Endothelial cell (in vitro differentiated cells): Measurements from ENCODE around the gene BCAP31. TPM values are rescaled to one million over a fixed set of nuclear protein-coding genes. Genes with fewer than 3 reads are reported as not detected.
"Not testable (repeated sequence)": the region's sequence is repeated elsewhere in the genome, so short reads cannot be mapped to it uniquely, and the experiment has no call there.

ENCODE experiments used
- DNase-seq: peaks from one replicate; pipeline ENCODE4 v3.0.0; 2021; ENCODE audit warnings: low spot score
- H3K27ac Mint-ChIP-seq: one replicate; pipeline ENCODE4 v1.8.0; 2021; ENCODE audit warnings: mixed read lengths, inconsistent platforms; ENCODE audit not compliant: unreplicated experiment
- H3K27me3 Mint-ChIP-seq: one replicate; pipeline ENCODE4 v1.8.0; 2021; ENCODE audit warnings: mild to moderate bottlenecking, moderate library complexity, mixed read lengths, inconsistent platforms; ENCODE audit not compliant: unreplicated experiment
- H3K36me3 Mint-ChIP-seq: one replicate; pipeline ENCODE4 v1.8.0; 2021; ENCODE audit warnings: mild to moderate bottlenecking, low read depth, mixed read lengths, inconsistent platforms; ENCODE audit not compliant: unreplicated experiment
- H3K4me1 Mint-ChIP-seq: one replicate; pipeline ENCODE4 v1.8.0; 2021; ENCODE audit warnings: mild to moderate bottlenecking, mixed read lengths, inconsistent platforms; ENCODE audit not compliant: unreplicated experiment
- H3K4me3 Mint-ChIP-seq: one replicate; pipeline ENCODE4 v1.8.0; 2021; ENCODE audit warnings: mild to moderate bottlenecking, mixed read lengths, inconsistent platforms; ENCODE audit not compliant: unreplicated experiment
- H3K9me3 Mint-ChIP-seq: one replicate; pipeline ENCODE4 v1.8.0; 2021; ENCODE audit warnings: mixed read lengths, inconsistent platforms; ENCODE audit not compliant: unreplicated experiment
- CTCF ChIP-seq: fragments of 200-600 bp; sonication (generic); IDR thresholded peaks from one replicate; pipeline ENCODE4 v1.5.0; 2021; ENCODE audit warnings: antibody characterized with exemption; ENCODE audit not compliant: unreplicated experiment
- total RNA-seq: library from RNA; stranded (reverse); fragmentation: NEBNext Ultra II Directional; extraction: Animal tissue kit (Norgen Biotek cat#: 25700); gene quantifications from one replicate; pipeline ENCODE4 v1.2.1, GENCODE V29; 2021; ENCODE audit not compliant: unreplicated experiment

The BCAP31 gene
- total RNA-seq, 1 donor from 2014 or later, result 282 TPM

- no peaks in the 10 kb centered on the region for H3K9me3 Mint-ChIP-seq
These were observed 23.7 kb downstream of the BCAP31 start for GRCh38 chrX:153700376-153700945.

GRCh38 chrX:153699784-153700371 is 24.3 kb downstream of the BCAP31 start:
- H3K4me3 Mint-ChIP-seq, DNase-seq, H3K27me3 Mint-ChIP-seq, H3K27ac Mint-ChIP-seq, H3K9me3 Mint-ChIP-seq, H3K4me1 Mint-ChIP-seq: not testable (repeated sequence)
- H3K36me3 Mint-ChIP-seq, result peaks cover 14% of the 10 kb centered on the region

More at GRCh38 chrX:153700376-153700945, 23.7 kb downstream of the BCAP31 start:
- Mint-ChIP-seq H3K27me3 (peaks cover 7% of the 10 kb centered on the region), H3K4me3 (no peak overlapping the region), H3K36me3 (peaks cover 14% of the 10 kb centered on the region), H3K4me1 (no peaks in the 10 kb centered on the region), H3K27ac (no peak overlapping the region)
- no peak for DNase-seq
- TF ChIP-seq CTCF, result no peak

- not testable (repeated sequence) for DNase-seq, H3K27me3 Mint-ChIP-seq, H3K36me3 Mint-ChIP-seq, H3K4me3 Mint-ChIP-seq, H3K9me3 Mint-ChIP-seq, H3K4me1 Mint-ChIP-seq, H3K27ac Mint-ChIP-seq
These were observed 24.9 kb downstream of the BCAP31 start for GRCh38 chrX:153699210-153699783.

- no peak for DNase-seq
- Mint-ChIP-seq H3K9me3 (no peaks in the 10 kb centered on the region), H3K4me1 (no peaks in the 10 kb centered on the region), H3K4me3 (no peak overlapping the region), H3K36me3 (peaks cover 9% of the 10 kb centered on the region), H3K27me3 (peaks cover 7% of the 10 kb centered on the region), H3K27ac (no peak overlapping the region)
- no peak for TF ChIP-seq CTCF
These were observed 26.0 kb downstream of the BCAP31 start for GRCh38 chrX:153697924-153698865.

- DNase-seq, H3K36me3 Mint-ChIP-seq: not testable (repeated sequence)
- H3K27ac Mint-ChIP-seq, result peak overlapping the region; percentile 24
These were observed 27.0 kb downstream of the BCAP31 start for GRCh38 chrX:153696986-153697722.

GRCh38 chrX:153696538-153696937 is 27.6 kb downstream of the BCAP31 start:
- H3K27me3 Mint-ChIP-seq, H3K36me3 Mint-ChIP-seq, H3K4me3 Mint-ChIP-seq, H3K9me3 Mint-ChIP-seq, DNase-seq, H3K4me1 Mint-ChIP-seq, H3K27ac Mint-ChIP-seq: not testable (repeated sequence)

More at GRCh38 chrX:153696986-153697722, 27.0 kb downstream of the BCAP31 start:
- not testable (repeated sequence) for H3K4me3 Mint-ChIP-seq, H3K9me3 Mint-ChIP-seq, H3K27me3 Mint-ChIP-seq, H3K4me1 Mint-ChIP-seq
